SU-DHL-6 (cell line): ENCODE data around the gene CIP2A.

Experiments used
- H2AFZ ChIP-seq: fragments of 200-600 bp; sonication (generic); 2 replicates; pipeline ENCODE4 v1.6.1; 2014; ENCODE audit warnings: low read depth, mild to moderate bottlenecking, moderate library complexity, mixed read lengths, antibody characterized with exemption, low read length; ENCODE audit not compliant: severe bottlenecking
- H3F3A ChIP-seq: fragments of 200-600 bp; shearing (Covaris generic); 2 replicates; pipeline ENCODE4 v1.6.0; 2016; ENCODE audit warnings: antibody characterized with exemption, mild to moderate bottlenecking; ENCODE audit not compliant: insufficient read depth
- H3K27ac ChIP-seq: fragments of 200-600 bp; sonication (generic); 2 replicates; pipeline ENCODE4 v1.5.1; 2016; ENCODE audit warnings: low read depth, mild to moderate bottlenecking, low read length, moderate library complexity, mixed read lengths
- H3K27me3 ChIP-seq: fragments of 200-600 bp; sonication (generic), shearing (Covaris generic); 2 replicates; pipeline ENCODE4 v1.6.0; 2014; ENCODE audit warnings: mild to moderate bottlenecking, low read length
- H3K36me3 ChIP-seq: fragments of 200-600 bp; sonication (generic); 2 replicates; pipeline ENCODE4 v1.6.1; 2014; ENCODE audit warnings: mild to moderate bottlenecking, low read length, mixed read lengths
- H3K4me2 ChIP-seq: fragments of 300-600, 200-600 bp; shearing (Covaris generic), sonication (generic); 2 replicates; pipeline ENCODE4 v1.6.0; 2014; ENCODE audit warnings: low read length, low read depth, mild to moderate bottlenecking; ENCODE audit not compliant: poor library complexity, severe bottlenecking
- H3K4me3 ChIP-seq: fragments of 200-600 bp; sonication (generic); 2 replicates; pipeline ENCODE4 v1.5.1; 2014; ENCODE audit warnings: antibody characterized with exemption, low read length, mild to moderate bottlenecking, mixed read lengths; ENCODE audit not compliant: insufficient read depth, poor library complexity, severe bottlenecking
- H3K79me2 ChIP-seq: fragments of 200-600 bp; sonication (generic); 2 replicates; pipeline ENCODE4 v1.6.1; 2014; ENCODE audit warnings: mild to moderate bottlenecking, low read length, moderate library complexity; ENCODE audit not compliant: insufficient read depth
- H3K9ac ChIP-seq: fragments of 200-600 bp; sonication (generic); 2 replicates; pipeline ENCODE4 v1.7.0; 2014; ENCODE audit warnings: mild to moderate bottlenecking, low read length
- H3K9me2 ChIP-seq: fragments of 200-600 bp; sonication (generic); replicated peaks from 2 replicates; pipeline ENCODE4 v1.6.1; 2014; ENCODE audit warnings: low read length; ENCODE audit not compliant: insufficient read depth
- H3K9me3 ChIP-seq: fragments of 200-600 bp; sonication (generic); 2 replicates; pipeline ENCODE4 v1.6.1; 2014; ENCODE audit warnings: low read length, mixed read lengths; ENCODE audit not compliant: insufficient read depth
- H4K20me1 ChIP-seq: fragments of 200-600 bp; sonication (generic); 2 replicates; pipeline ENCODE4 v1.6.1; 2014; ENCODE audit warnings: low read depth, mild to moderate bottlenecking, antibody characterized with exemption, low read length, moderate library complexity, mixed read lengths
- CTCF ChIP-seq: fragments of 200-600 bp; sonication (generic); IDR thresholded peaks from one replicate; pipeline ENCODE4 v1.5.1; 2017; ENCODE audit warnings: antibody characterized with exemption, mild to moderate bottlenecking, low read length, moderate library complexity; ENCODE audit not compliant: insufficient read depth, poor library complexity, severe bottlenecking
- EZH2phosphoT487 ChIP-seq: fragments of 200-600 bp; sonication (generic), shearing (Covaris generic); conservative IDR thresholded peaks from 2 replicates; pipeline ENCODE4 v1.6.1; 2018; ENCODE audit warnings: mild to moderate bottlenecking, antibody characterized with exemption, low read length, moderate library complexity, mixed read lengths

CIP2A gene

GRCh38 chr3:108589998-108590323 is 723 bp upstream of the CIP2A start:
- Histone ChIP-seq H3F3A (no peaks in the 10 kb centered on the region; the same call in none of the 2 replicates), H3K27ac (peak overlapping the region; percentile 88), H3K36me3 (peaks cover 15% of the 10 kb centered on the region), H3K9ac (peak overlapping the region; percentile 88), H4K20me1 (peaks cover 9% of the 10 kb centered on the region; the same call in 1 of the 2 replicates), H2AFZ (peak overlapping the region; percentile 79), H3K9me2 (no peaks in the 10 kb centered on the region), H3K27me3 (no peaks in the 10 kb centered on the region), H3K4me3 (peak overlapping the region; percentile 90), H3K4me2 (peak overlapping the region; percentile 93), H3K79me2 (peaks cover 55% of the 10 kb centered on the region), H3K9me3 (no peaks in the 10 kb centered on the region)
- no peak for TF ChIP-seq EZH2phosphoT487
- no peak for TF ChIP-seq CTCF

- H2AFZ ChIP-seq = peak overlapping the region; percentile 79
- H3K79me2 ChIP-seq = peaks cover 61% of the 10 kb centered on the region
Measured at GRCh38 chr3:108588601-108589000, 637 bp downstream of the CIP2A start.

GRCh38 chr3:108578064-108578463 is 11.2 kb downstream of the CIP2A start:
- Histone ChIP-seq H3K27ac (no peak overlapping the region), H3K9ac (no peak overlapping the region), H2AFZ (no peak overlapping the region), H3K79me2 (peaks cover 11% of the 10 kb centered on the region; the same call in 1 of the 2 replicates), H3F3A (peaks cover 11% of the 10 kb centered on the region; the same call in 1 of the 2 replicates), H3K36me3 (peaks cover 88% of the 10 kb centered on the region), H4K20me1 (no peaks in the 10 kb centered on the region), H3K9me3 (no peaks in the 10 kb centered on the region), H3K4me2 (no peak overlapping the region), H3K4me3 (no peak overlapping the region), H3K27me3 (no peaks in the 10 kb centered on the region), H3K9me2 (no peaks in the 10 kb centered on the region)
- no peak for TF ChIP-seq CTCF
- no peak for TF ChIP-seq EZH2phosphoT487

More at GRCh38 chr3:108588601-108589000, 637 bp downstream of the CIP2A start:
- no peaks in the 10 kb centered on the region for H3K9me2 ChIP-seq
- no peak for TF ChIP-seq CTCF
- no peak for TF ChIP-seq EZH2phosphoT487
- peak overlapping the region; percentile 88 for H3K27ac ChIP-seq
- H4K20me1 ChIP-seq = peaks cover 9% of the 10 kb centered on the region; the same call in 1 of the 2 replicates
- peak overlapping the region; percentile 93 for H3K4me2 ChIP-seq
- peak overlapping the region; percentile 90 for H3K4me3 ChIP-seq
- H3K9ac ChIP-seq = peak overlapping the region; percentile 88
- H3K9me3 ChIP-seq = no peaks in the 10 kb centered on the region
- peaks cover under 1% of the 10 kb centered on the region for H3F3A ChIP-seq
- H3K36me3 ChIP-seq = peaks cover 24% of the 10 kb centered on the region
- H3K27me3 ChIP-seq = no peaks in the 10 kb centered on the region
